GM21515 (cell line): ENCODE results near the gene P4HA1.
"Not testable (repeated sequence)": the region's sequence is repeated elsewhere in the genome, so short reads cannot be mapped to it uniquely, and the experiment has no call there.

Experiments
- ATAC-seq: cut with Tn5 transposase; IDR thresholded peaks from one replicate; pipeline ENCODE4 v1.9.1; 2021; ENCODE audit not compliant: unreplicated experiment

Gene P4HA1

DNA sequence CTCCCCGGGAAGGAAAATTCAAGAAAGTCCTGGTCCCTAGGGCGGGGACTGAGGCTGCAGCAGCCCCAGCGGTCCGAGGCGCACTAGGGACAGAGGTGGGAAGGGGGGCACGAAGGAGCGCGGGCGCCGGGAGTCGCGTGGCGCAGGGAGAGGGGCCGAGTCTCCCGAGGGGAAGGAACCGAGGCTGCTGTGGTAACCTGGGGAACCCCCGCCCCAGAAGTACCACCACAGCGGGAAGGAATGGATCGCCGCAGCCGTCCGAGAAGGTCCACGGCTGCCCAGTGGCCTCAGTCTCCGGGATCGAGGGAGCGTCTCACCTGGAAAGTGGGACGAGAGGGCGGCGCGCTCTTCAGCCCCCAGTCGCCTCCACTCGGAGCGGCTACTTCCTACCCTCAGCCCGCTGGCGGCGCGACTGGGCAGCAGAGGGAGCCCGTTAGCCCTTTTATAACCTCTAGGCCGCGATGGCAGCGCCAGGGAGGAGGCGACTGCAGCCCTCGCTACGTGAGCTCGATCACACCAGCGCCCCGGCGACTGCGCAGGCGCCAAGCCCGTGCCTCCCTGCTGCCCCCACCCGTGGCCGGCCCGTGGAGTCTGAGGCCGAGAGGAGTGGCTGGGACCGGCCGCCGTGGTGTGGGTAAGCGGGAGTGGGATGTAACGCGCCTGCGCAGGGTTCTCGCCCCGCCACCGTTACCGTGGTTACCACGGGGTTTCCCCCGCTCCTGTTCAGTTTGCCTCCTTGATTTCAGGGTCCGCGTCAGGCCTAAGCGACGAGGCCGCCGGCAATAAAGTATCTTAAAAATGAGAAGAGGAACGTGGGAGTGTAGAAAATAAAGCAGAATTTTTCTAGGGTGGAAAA, at the start of gene P4HA1:
TSS of gene P4HA1 (minus strand) at position 418 of the 856 bp plus-strand sequence. CDS start 21,983 bp downstream, outside the sequence.
- peak; percentile 77 for ATAC-seq

DNA sequence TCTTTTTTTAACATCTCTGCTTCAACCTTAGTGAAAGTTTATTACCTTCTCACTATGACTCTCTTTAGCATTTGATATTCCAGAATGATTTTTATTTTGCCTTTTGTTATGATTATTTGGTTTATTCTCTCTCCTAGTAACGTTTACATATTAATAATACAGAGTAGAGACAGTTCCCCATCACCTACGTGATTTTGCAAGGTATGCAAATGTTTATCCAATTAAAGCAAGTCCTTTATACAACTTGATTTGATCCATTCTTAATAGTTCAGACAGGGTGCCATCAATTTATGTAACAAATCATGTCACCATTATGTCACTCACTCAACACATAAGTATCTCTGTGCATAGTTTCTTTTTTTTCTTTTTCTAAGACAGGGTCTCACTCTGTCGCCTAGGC, 44.9 kb upstream of the P4HA1 start:
- ATAC-seq = no peak

DNA sequence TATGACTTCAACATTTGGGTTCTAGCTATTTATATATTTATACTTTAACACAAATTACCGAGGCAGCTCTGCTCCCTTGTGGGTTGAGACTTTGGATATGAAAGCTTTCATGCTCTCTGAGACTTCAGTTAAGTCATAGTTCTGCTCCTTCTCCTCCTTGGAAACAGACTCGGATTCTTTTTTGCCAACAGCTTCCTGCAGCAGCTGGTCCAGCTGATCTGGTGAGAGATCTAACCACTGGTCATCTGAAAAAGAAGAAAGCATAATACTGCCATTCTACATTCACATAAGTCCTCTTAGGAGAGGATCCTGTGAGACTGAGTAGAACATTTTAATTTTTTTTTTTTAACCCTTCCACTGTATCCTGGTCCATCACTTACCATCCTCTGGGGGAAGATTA, 42.6 kb upstream of the P4HA1 start:
- no peak for ATAC-seq

DNA sequence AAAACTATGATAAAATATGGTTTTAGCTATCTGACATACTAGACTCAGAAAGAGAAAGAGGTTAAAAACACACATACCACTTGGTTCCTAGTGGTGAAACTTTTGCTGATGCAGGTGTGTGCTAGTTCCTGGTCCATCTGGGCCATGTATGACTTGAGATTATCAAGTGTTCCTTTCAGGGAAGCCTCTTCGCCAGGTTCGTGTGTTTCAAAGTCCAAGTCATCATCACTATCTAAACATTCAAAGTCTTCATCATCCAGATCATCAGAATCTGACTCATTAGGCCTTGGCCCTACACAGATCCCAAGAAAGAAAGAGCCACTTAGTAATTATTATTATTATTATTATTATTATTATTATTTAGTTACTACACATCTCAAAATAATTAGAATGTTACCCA, 40.0 kb upstream of the P4HA1 start:
- ATAC-seq = no peak

DNA sequence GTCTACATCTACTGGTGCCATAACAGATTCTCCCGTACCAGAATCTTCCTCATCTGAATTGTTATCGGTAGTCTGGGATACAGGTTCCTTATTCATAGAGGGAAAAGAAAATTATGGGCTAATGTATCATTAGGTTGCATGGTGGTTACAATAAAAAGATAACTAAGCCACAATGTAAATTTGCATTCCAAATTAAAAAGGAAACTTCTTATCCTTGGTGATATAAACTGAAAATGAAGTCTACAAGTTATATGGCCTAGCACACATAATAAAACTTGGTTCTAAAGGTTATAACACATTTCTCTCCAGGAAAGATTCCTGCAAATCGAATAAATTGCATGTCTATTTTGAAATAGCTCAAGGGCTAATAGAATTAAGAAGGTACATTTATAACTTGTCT, 38.1 kb upstream of the P4HA1 start:
- ATAC-seq = no peak

DNA sequence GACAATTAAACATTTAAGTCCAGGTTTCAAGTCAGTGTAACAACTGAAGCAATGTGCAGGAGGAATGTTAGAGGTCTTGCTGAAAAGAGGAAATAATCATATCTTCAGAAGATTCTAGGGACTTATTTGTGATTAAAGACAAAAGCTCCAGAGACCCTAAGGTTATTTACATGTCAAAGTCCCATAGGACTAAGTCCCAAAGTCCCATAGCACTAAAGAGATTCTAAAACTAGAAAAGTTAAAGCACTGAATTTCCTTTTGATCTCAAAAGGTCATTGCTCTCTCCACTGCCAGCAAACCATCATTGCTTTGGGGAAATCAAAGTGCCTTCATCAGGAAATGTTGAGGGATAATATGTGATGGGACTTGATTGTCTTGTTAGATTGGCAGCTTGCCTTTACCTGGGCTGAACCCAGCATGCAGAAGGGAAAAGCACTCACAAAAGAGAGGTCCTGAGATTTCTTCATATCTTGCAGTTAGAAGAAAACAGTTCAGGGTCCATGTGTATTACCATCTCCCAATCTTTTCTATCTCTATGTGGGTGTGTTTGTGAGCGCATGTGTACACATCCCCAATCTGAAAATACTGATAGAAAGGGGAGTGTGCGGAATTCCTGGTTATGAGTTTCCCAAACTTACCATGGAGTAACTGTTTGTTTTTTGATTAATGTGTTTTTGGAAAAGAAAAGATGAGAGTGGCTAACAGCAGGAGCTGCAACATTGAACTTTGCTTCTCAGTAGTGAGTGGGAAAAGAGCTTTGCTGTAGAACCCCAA, 35.4 kb upstream of the P4HA1 start:
- no peak for ATAC-seq

DNA sequence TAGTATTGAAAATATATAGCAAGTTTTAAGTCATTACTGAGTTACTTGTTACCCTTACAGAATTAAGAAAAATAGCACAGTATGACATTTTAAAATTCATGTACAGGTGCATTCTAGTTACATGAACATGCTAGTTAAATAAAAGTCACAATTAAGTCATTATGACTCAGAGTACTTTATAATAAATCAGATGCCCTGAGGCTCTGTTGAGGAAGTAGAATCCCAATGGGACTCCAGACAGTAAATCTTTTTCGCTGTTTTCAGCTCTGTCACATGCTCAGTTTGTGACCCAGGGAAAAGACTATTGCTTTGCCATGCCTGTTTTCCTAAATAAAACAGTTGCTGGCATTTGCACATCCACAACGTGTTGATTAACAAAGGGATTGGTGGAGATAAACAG, 34.6 kb upstream of the P4HA1 start:
- ATAC-seq = no peak

DNA sequence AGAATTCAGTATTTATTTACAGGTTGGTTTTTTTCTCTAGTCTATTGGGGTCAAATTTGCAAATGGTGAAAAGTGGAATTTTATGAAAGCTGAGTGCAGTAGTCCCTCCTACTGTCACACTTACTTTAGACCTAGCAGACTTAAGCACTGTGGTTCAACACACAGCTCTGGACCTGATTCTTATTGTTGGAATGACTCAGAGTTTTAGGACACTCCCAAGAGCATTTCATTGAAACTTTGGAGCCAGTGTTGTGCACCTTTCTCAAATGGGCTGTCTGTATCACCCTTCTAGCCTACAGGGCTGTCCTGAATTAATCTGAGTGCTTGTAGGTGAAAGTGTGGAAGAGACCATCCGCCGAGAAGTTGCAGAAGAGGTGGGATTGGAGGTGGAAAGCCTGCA, 29.7 kb upstream of the P4HA1 start:
- no peak for ATAC-seq

DNA sequence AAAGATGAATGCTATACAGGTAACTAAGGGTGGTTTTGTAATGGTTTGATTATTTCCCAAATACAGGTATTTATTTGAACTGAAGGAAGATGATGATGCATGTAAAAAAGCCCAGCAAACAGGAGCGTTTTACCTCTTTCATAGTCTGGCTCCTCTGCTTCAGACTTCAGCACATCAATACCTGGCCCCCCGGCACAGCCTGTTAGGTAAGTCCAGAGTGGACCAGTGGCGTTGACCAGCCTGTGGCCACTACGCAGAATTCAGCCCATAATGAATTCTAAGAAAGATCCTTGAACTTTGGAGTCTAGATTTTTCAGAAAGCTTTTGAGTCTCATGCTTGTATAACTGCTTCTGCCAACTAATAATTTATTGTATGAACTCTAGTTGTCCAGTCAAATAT, 23.3 kb upstream of the P4HA1 start:
- no peak for ATAC-seq

DNA sequence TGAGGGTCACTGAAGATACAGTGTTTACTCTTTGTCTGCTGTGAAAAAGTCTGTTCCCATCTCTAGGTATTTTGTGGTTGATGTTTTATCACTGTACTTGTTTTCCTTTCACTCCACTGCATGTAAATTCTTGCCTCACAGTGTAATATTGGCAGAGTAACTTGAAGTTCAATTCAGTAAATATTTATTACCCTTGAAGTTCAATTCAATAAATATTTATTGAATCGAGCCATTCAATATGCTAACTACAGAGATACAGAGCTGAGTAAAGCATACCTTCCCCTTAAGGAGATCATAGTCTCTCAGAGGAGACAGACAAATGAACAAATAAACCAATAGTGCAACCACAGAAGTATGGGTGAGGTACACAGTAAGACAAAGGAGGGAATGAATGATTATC, 22.8 kb upstream of the P4HA1 start:
- no peak for ATAC-seq

DNA sequence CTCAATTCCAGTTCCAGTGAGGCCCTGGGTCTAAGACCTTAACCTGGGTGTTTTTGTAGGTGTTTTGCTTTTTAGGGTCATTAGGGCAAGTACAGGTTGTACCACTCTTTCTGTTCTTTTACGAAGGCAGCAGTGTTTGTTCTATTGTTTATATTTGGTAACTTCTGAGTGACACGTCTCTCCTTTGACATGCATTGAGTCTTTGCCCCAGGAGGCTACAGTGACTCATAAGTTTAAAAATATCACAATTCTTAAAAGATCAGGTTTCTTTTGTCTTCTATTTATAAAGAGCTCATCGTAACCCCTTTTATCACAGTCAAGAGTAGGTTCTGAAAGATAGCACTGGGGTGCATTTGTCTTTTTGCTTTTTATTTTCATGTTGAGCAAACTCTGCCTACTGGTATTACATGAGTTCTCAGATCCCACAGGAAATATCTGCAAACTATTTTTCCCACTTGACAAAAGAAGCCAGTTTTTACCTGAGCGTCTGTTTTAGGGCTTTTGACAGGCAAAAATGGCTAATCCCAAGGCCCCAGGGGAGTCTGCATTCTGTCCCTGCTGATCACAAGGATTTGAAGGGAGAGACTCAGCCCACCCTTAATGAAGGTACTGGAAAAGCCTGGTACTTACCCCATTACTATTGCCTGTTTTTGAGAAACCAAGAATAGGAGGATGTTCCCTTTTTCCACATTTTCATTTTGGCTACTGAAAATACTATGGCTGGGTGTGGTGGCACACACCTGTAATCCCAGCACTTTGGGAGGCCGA, 21.5 kb upstream of the P4HA1 start:
- peak; percentile 76 for ATAC-seq

DNA sequence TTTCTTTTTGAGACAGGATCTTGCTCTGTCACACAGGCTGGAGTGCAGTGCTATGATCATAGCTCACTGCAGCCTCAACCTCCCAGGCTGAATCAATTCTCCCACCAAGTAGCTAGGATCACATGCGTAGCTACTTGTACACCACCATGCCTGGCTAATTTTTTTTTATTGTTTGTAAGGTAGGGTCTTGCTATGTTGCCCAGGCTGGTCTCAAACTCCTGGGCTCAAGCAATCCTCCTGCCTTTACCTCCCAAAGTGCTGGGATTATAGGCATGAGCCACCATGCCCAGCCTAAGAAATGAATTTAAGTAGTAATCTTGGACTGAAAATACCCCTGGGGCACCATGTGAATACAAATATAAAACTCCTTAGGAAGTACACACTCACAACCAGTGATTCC, 19.4 kb upstream of the P4HA1 start:
- no peak for ATAC-seq

DNA sequence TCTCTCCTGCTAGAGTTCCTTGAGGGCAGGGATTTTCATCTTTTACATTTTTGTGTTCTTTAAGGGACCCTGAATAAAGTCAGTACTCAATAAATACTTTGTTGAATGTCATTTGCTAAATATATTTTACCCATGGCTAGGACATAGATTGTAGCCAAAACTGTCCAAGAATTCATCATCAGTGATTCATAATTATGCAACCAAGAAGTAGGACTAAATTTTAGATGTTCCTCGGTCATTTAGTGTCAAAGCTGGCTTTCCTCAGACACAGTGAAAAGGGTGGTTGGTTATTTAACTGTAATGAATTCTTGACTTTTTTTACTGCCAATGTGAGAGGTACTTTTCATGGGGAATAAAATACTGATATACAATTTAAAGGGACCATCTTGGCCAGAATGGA, 16.9 kb upstream of the P4HA1 start:
- no peak for ATAC-seq

DNA sequence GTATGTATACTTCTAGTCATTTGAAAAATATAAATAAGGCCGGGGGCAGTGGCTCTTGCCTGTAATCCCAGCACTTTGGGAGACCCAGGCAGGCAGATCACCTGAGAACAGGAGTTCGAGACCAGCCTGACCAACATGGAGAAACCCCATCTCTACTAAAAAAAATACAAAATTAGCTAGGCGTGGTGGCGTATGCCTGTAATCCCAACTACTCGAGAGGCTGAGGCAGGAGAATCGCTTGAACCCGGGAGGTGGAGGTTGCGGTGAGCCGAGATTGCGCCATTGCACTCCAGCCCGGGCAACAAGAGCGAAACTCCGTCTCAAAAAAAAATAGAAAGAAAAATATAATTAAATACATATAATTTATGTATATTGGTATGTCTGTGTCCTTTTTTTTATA, 15.4 kb upstream of the P4HA1 start:
- not testable (repeated sequence) for ATAC-seq

DNA sequence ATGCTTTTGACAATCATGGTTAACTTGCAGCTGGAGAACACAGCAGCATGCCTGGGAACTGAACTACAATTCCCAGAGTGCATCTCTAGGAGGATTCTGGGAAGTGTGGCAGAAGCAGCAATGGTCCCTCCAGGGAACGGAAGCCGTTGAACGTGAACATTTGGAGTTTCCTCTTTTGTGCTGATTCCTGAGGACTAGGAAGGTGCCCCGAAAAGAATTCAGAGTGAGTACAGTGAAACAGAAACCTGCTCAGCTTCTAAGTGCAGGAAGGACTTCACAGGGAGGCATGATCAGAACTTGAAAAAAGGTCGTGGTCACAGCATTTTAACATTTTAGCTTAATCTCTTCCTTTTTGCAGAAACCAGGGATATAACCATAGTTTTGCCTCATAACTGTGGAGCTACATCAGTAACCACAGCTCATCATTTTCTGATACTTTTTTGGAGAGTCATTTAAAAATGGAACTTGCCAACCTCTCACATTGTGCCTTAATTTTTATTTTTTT, 13.7 kb upstream of the P4HA1 start, which contains the start of gene NUDT13:
TSS of gene NUDT13 (plus strand) at position 111 of the 505 bp plus-strand sequence. CDS start 3,911 bp downstream, outside the sequence.
- ATAC-seq = peak; percentile 64

DNA sequence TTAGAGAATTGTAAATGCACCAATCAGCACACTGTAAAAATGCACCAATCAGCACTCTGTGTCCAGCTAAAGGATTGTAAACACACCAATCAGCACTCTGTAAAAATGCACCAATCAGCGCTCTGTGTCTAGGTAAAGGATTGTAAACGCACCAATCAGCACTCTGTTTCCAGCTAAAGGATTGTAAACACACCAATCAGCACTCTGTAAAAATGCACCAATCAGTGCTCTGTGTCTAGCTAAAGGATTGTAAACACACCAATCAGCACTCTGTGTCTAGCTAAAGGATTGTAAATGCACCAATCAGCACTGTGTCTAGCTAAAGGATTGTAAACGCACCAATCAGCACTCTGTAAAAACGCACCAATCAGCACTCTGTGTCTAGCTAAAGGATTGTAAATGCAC, 12.6 kb upstream of the P4HA1 start:
- ATAC-seq = not testable (repeated sequence)

DNA sequence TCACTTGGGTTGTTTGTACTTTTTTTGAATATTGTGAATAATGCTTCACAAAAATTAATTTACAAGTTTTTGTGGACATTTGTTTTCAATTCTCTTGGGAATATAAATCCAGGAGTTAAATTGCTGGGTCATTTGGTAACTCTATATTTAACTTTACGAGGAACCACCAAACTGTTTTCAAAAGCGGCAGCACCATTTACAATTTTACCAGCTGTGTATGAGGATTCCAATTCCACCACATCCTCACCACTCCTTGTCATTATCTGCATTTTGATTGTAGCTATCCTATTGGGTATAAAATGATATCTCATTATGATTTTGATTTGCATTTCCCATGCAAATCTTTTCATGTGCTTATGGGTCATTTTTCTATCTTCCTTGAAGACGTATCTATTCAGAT, 9.6 kb upstream of the P4HA1 start:
- no peak for ATAC-seq

DNA sequence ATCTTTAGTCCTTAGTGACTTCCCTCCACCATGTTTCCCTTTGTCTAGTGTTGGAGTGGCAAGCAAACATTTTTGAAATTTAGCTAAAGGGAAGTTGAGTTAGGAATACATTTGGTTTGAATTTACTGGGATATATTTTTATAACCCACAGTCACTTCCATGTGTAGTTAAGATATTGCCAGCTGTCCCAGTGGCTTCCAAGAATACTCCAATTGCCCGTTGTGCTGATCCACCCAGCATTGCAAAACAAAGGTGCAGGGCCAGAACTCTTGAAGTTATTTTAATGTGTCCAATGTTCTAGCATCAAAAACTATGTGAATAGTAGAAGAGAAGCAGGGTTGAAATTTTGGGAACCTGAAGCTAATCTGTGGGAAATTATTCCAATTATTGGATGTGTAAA, 2.5 kb upstream of the P4HA1 start:
- no peak for ATAC-seq

DNA sequence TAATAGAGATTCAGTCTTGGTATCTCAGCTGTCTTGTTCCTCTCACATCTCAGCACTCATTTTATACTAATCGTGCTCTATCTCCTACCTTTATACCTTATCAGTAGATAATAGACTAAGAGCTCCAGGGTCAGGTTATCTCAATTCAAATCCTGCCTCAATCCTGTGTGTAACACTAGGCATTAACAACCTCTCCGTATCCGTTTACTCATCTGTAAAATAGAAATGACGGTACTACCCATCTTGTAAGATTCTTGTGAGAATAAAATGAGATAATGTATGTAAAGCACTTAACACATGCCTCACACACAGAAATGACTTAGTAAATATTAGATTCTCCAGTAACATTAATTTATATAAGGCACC, 622 bp upstream of the P4HA1 start:
- no peak for ATAC-seq

DNA sequence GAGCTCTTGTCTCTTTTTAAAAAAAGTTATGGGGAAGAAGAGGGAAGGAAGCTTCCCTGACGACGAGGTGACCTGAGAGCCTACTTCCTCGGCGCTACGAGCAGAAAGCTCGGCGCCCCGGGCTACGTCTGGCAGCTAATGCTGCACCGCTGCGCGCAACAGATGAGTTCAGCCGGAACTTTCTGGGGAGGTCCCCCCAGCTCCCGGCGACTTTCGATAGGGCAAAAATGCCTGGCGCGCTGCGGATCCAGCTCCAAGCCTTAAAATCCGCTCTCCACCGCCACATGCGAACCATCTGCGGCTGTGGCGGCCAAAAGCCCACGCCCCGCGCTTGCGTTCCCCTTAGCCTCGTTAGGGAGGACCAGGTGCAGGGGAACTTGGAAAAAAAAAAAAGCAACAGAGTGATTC, 621 bp downstream of the P4HA1 start:
- ATAC-seq = peak; percentile 32

DNA sequence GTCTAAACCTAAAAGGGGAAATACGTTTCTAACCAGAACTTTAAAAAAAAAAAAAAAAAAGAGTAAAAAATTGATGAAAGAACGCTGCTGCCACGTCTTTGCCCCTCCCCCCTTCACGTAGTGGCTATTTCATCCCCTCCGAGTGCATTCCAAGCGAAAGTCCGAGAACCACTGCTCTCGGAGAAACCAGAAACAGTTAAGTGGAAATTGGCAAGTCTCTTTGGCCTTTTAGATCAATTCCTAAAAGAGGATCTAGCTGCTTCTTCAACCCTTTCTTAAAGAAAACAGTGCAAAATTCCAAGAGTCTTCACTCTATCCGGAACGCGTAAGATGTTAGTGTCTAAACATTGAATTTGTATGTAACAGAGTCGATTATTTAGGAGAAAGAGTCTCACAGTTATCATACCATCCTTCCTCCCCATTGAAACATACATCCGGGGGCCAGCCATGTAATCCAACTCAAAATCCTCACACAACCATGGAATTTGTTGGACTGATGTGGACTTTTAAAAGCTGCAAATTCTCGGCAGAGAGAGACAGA, 1.1 kb downstream of the P4HA1 start:
- peak; percentile 0 for ATAC-seq
